Measurements from ENCODE around the gene FAM151A.

The FAM151A gene

DNA sequence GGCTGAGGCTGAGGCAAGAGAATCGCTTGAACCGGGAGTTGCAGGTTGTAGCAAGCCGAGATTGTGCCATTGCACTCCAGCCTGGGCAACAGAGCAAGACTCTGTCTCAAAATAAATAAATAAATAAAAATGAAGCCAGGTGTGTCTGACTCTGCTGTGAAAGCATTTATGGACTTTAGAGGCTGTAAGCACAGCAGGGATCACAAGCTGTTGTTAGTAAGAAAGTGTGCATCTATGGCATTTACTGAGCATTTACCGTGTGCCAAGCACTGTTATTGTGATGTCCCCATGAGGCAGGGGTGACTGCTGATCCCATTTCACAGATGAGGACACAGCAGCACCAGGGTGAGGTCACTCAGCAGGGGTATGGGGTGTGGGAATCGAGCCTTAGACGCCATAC lies 20.1 kb downstream of the FAM151A start:
- Histone ChIP-seq H3K4me1 (ENCODE audit: control insufficient read depth, insufficient read depth, low read length) (no peaks in the 10 kb centered on the region), H3K4me3 (ENCODE audit: low read length in 2 of 2) (no peak overlapping the region), H3K9me3 (ENCODE audit: control insufficient read depth in 2 of 2, low read length in 2 of 2) (no peaks in the 10 kb centered on the region), H3K9ac (ENCODE audit: low read length in 2 of 2) (no peak overlapping the region), H3K27ac (ENCODE audit: low read length) (no peak overlapping the region), H3K36me3 (ENCODE audit: control insufficient read depth in 2 of 2, insufficient read depth in 2 of 2, low read length in 2 of 2) (peaks cover 54 to 56% of the 10 kb centered on the region in 2 donors), H3K27me3 (ENCODE audit: control insufficient read depth in 1 of 2, insufficient read depth in 2 of 2, low read length in 2 of 2) (no peaks in the 10 kb centered on the region)

GRCh38 chr1:54602554-54602953 lies 20.8 kb downstream of the FAM151A start:
- no peak overlapping the region for H3K4me3 ChIP-seq (ENCODE audit: low read length in 2 of 2)
- H3K4me1 ChIP-seq (ENCODE audit: control insufficient read depth, insufficient read depth, low read length), result no peaks in the 10 kb centered on the region
- no peak overlapping the region for H3K27ac ChIP-seq (ENCODE audit: low read length)
- H3K27me3 ChIP-seq (ENCODE audit: control insufficient read depth in 1 of 2, insufficient read depth in 2 of 2, low read length in 2 of 2), result no peaks in the 10 kb centered on the region
- H3K9me3 ChIP-seq (ENCODE audit: control insufficient read depth in 2 of 2, low read length in 2 of 2), result no peaks in the 10 kb centered on the region
- H3K36me3 ChIP-seq (ENCODE audit: control insufficient read depth in 2 of 2, insufficient read depth in 2 of 2, low read length in 2 of 2), result peaks cover 54 to 55% of the 10 kb centered on the region in 2 donors
- no peak overlapping the region for H3K9ac ChIP-seq (ENCODE audit: low read length in 2 of 2)

GRCh38 chr1:54601730-54602129 lies 21.6 kb downstream of the FAM151A start:
- H3K27me3 ChIP-seq (ENCODE audit: control insufficient read depth in 1 of 2, insufficient read depth in 2 of 2, low read length in 2 of 2), result no peaks in the 10 kb centered on the region
- no peak overlapping the region for H3K9ac ChIP-seq (ENCODE audit: low read length in 2 of 2)
- no peaks in the 10 kb centered on the region for H3K9me3 ChIP-seq (ENCODE audit: control insufficient read depth in 2 of 2, low read length in 2 of 2)
- H3K36me3 ChIP-seq (ENCODE audit: control insufficient read depth in 2 of 2, insufficient read depth in 2 of 2, low read length in 2 of 2), result peaks cover 53 to 56% of the 10 kb centered on the region in 2 donors
- no peak overlapping the region for H3K27ac ChIP-seq (ENCODE audit: low read length)
- H3K4me3 ChIP-seq (ENCODE audit: low read length in 2 of 2), result no peak overlapping the region
- no peaks in the 10 kb centered on the region for H3K4me1 ChIP-seq (ENCODE audit: control insufficient read depth, insufficient read depth, low read length)

DNA sequence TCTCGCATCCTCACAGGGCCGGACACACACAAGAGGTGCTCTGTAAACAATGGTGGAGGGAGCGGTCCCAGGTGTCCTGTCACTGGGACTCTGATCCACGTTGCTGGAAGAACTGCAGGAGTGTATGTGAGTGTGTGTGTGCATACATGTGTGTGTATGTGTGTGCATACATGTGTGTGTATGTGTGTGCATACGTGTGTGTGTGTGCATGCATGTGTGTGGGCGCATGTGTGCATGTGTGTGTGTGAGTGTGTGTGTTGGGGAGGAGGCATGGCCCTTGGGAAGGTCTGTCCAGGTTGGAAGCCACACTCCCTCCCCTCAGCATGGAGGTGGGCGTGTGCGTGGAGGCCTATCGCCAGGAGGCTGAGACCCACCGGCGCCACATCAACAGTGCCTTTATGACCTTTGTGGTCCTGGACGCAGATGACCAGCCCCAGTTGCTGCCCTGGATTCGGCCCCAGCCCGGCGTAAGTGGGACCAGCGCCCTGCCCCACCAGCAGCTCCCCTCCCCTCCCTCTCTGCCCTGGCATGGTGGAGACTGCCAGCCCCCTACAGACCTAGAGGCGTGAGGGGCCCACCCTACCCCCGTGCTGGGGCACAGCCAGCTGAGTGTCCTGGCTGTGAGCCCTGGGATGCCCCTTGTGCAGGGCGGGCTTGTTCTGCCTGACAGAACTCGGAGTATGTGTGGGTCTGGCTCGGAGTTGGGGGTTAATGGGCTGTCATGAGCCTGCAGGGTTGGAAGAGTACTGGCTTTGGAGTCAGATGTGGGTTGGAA lies 22.2 kb downstream of the FAM151A start:
- no peaks in the 10 kb centered on the region for H3K4me1 ChIP-seq (ENCODE audit: control insufficient read depth, insufficient read depth, low read length)
- H3K36me3 ChIP-seq (ENCODE audit: control insufficient read depth in 2 of 2, insufficient read depth in 2 of 2, low read length in 2 of 2), result peaks cover 49 to 56% of the 10 kb centered on the region in 2 donors
- H3K9ac ChIP-seq (ENCODE audit: low read length in 2 of 2), result no peak overlapping the region
- no peak overlapping the region for H3K27ac ChIP-seq (ENCODE audit: low read length)
- H3K9me3 ChIP-seq (ENCODE audit: control insufficient read depth in 2 of 2, low read length in 2 of 2), result no peaks in the 10 kb centered on the region
- H3K4me3 ChIP-seq (ENCODE audit: low read length in 2 of 2), result no peak overlapping the region
- H3K27me3 ChIP-seq (ENCODE audit: control insufficient read depth in 1 of 2, insufficient read depth in 2 of 2, low read length in 2 of 2), result no peaks in the 10 kb centered on the region

GRCh38 chr1:54599211-54599823 lies 24.0 kb downstream of the FAM151A start:
- no peaks in the 10 kb centered on the region for H3K27me3 ChIP-seq (ENCODE audit: control insufficient read depth in 1 of 2, insufficient read depth in 2 of 2, low read length in 2 of 2)
- no peak overlapping the region for H3K27ac ChIP-seq (ENCODE audit: low read length)
- H3K9ac ChIP-seq (ENCODE audit: low read length in 2 of 2), result no peak overlapping the region
- H3K36me3 ChIP-seq (ENCODE audit: control insufficient read depth in 2 of 2, insufficient read depth in 2 of 2, low read length in 2 of 2), result peaks cover 51 to 55% of the 10 kb centered on the region in 2 donors
- no peak overlapping the region for H3K4me3 ChIP-seq (ENCODE audit: low read length in 2 of 2)
- no peaks in the 10 kb centered on the region for H3K9me3 ChIP-seq (ENCODE audit: control insufficient read depth in 2 of 2, low read length in 2 of 2)
- no peaks in the 10 kb centered on the region for H3K4me1 ChIP-seq (ENCODE audit: control insufficient read depth, insufficient read depth, low read length)

GRCh38 chr1:54597455-54598030 lies 25.8 kb downstream of the FAM151A start:
- Histone ChIP-seq H3K9me3 (ENCODE audit: control insufficient read depth in 2 of 2, low read length in 2 of 2) (no peaks in the 10 kb centered on the region), H3K27me3 (ENCODE audit: control insufficient read depth in 1 of 2, insufficient read depth in 2 of 2, low read length in 2 of 2) (no peaks in the 10 kb centered on the region), H3K27ac (ENCODE audit: low read length) (no peak overlapping the region), H3K9ac (ENCODE audit: low read length in 2 of 2) (no peak overlapping the region), H3K4me1 (ENCODE audit: control insufficient read depth, insufficient read depth, low read length) (no peaks in the 10 kb centered on the region), H3K4me3 (ENCODE audit: low read length in 2 of 2) (no peak overlapping the region), H3K36me3 (ENCODE audit: control insufficient read depth in 2 of 2, insufficient read depth in 2 of 2, low read length in 2 of 2) (peaks cover 45 to 56% of the 10 kb centered on the region in 2 donors)

GRCh38 chr1:54596756-54597155 lies 26.6 kb downstream of the FAM151A start:
- Histone ChIP-seq H3K9ac (ENCODE audit: low read length in 2 of 2) (no peak overlapping the region), H3K9me3 (ENCODE audit: control insufficient read depth in 2 of 2, low read length in 2 of 2) (no peaks in the 10 kb centered on the region), H3K36me3 (ENCODE audit: control insufficient read depth in 2 of 2, insufficient read depth in 2 of 2, low read length in 2 of 2) (peaks cover 49 to 55% of the 10 kb centered on the region in 2 donors), H3K27me3 (ENCODE audit: control insufficient read depth in 1 of 2, insufficient read depth in 2 of 2, low read length in 2 of 2) (no peaks in the 10 kb centered on the region), H3K27ac (ENCODE audit: low read length) (no peak overlapping the region), H3K4me3 (ENCODE audit: low read length in 2 of 2) (no peak overlapping the region), H3K4me1 (ENCODE audit: control insufficient read depth, insufficient read depth, low read length) (no peaks in the 10 kb centered on the region)

GRCh38 chr1:54595956-54596498 lies 27.3 kb downstream of the FAM151A start:
- H3K9me3 ChIP-seq (ENCODE audit: control insufficient read depth in 2 of 2, low read length in 2 of 2), result no peaks in the 10 kb centered on the region
- no peak overlapping the region for H3K27ac ChIP-seq (ENCODE audit: low read length)
- peaks cover 2% of the 10 kb centered on the region for H3K4me1 ChIP-seq (ENCODE audit: control insufficient read depth, insufficient read depth, low read length)
- no peak overlapping the region for H3K4me3 ChIP-seq (ENCODE audit: low read length in 2 of 2)
- H3K9ac ChIP-seq (ENCODE audit: low read length in 2 of 2), result no peak overlapping the region
- H3K36me3 ChIP-seq (ENCODE audit: control insufficient read depth in 2 of 2, insufficient read depth in 2 of 2, low read length in 2 of 2), result peaks cover 47 to 51% of the 10 kb centered on the region in 2 donors
- no peaks in the 10 kb centered on the region for H3K27me3 ChIP-seq (ENCODE audit: control insufficient read depth in 1 of 2, insufficient read depth in 2 of 2, low read length in 2 of 2)

- H3K9ac ChIP-seq (ENCODE audit: low read length in 2 of 2), result no peak overlapping the region
- peaks cover 2% of the 10 kb centered on the region for H3K4me1 ChIP-seq (ENCODE audit: control insufficient read depth, insufficient read depth, low read length)
- no peaks in the 10 kb centered on the region for H3K27me3 ChIP-seq (ENCODE audit: control insufficient read depth in 1 of 2, insufficient read depth in 2 of 2, low read length in 2 of 2)
- no peaks in the 10 kb centered on the region for H3K9me3 ChIP-seq (ENCODE audit: control insufficient read depth in 2 of 2, low read length in 2 of 2)
- H3K36me3 ChIP-seq (ENCODE audit: control insufficient read depth in 2 of 2, insufficient read depth in 2 of 2, low read length in 2 of 2), result peaks cover 42 to 43% of the 10 kb centered on the region in 2 donors
- H3K27ac ChIP-seq (ENCODE audit: low read length), result no peak overlapping the region
- no peak overlapping the region for H3K4me3 ChIP-seq (ENCODE audit: low read length in 2 of 2)
Measured at GRCh38 chr1:54594463-54594862, 28.9 kb downstream of the FAM151A start.

DNA sequence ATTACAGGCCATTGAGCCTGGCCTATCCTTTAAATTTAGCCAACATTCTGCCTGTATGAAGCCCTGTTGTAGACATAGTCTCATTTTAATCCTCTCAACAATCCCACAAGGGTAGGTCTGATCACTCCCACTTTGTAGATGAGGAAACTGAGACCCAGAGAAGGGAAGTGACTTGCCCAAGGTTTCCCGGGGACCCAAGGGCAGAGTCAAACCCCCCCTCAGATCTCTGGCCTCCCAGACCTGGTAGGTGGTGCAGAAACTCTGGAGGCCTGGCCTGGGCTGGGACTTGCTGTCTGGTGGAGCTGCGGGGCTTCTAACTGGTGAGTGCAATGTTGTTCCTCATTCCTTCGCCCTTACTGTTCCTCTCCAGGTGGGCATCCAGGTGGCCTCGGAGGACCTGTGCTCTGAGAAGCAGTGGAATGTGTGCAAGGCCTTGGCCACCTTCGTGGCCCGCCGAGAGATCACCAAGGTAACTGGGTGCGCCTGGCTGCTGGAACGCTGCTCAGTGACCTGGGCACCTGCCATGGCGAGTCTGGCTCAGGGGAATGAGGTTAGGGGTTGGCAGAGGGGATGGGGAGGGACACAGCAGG lies 29.7 kb downstream of the FAM151A start:
- Histone ChIP-seq H3K4me3 (ENCODE audit: low read length in 2 of 2) (no peak overlapping the region), H3K9ac (ENCODE audit: low read length in 2 of 2) (no peak overlapping the region), H3K4me1 (ENCODE audit: control insufficient read depth, insufficient read depth, low read length) (peaks cover 2% of the 10 kb centered on the region), H3K9me3 (ENCODE audit: control insufficient read depth in 2 of 2, low read length in 2 of 2) (no peaks in the 10 kb centered on the region), H3K27ac (ENCODE audit: low read length) (no peak overlapping the region), H3K27me3 (ENCODE audit: control insufficient read depth in 1 of 2, insufficient read depth in 2 of 2, low read length in 2 of 2) (no peaks in the 10 kb centered on the region), H3K36me3 (ENCODE audit: control insufficient read depth in 2 of 2, insufficient read depth in 2 of 2, low read length in 2 of 2) (peaks cover 40 to 41% of the 10 kb centered on the region in 2 donors)

All from stomach smooth muscle (tissue), 2 donors.